A549 (cell line): ENCODE data around the gene SPRED3.

Source experiments
- CBX8 ChIP-seq: fragments of 200-600 bp; sonication (generic); IDR thresholded peaks from 2 replicates; pipeline ENCODE4 v1.6.1; 2016
- CHD2 ChIP-seq: fragments of 150-350 bp; IDR thresholded peaks from 2 replicates; pipeline ENCODE4 v1.6.1; 2014; ENCODE audit warnings: low read length; ENCODE audit not compliant: partially characterized antibody
- CTCF ChIP-seq: fragments of >200 bp; sonication (Bioruptor Twin); formaldehyde crosslinking; IDR thresholded peaks from 3 replicates; pipeline ENCODE4 v1.5.1; 2016
- ESRRA ChIP-seq: fragments of 150-350 bp; IDR thresholded peaks from 2 replicates; pipeline ENCODE4 v1.6.1; 2014; ENCODE audit warnings: mild to moderate bottlenecking, low read length, borderline replicate concordance
- HDAC2 ChIP-seq: fragments of 200-600 bp; sonication (generic); IDR thresholded peaks from 2 replicates; pipeline ENCODE4 v1.6.1; 2016
- HOXB13 ChIP-seq: fragments of 250-450 bp; sonication (Bioruptor Pico); IDR thresholded peaks from 2 replicates; pipeline ENCODE4 v1.5.0; 2020; ENCODE audit warnings: low read depth, mild to moderate bottlenecking, moderate library complexity
- HOXB5 ChIP-seq: fragments of 250-450 bp; sonication (Bioruptor Pico); IDR thresholded peaks from 2 replicates; pipeline ENCODE4 v1.5.0; 2020; ENCODE audit warnings: mild to moderate bottlenecking, moderate library complexity
- JUNB ChIP-seq: fragments of >200 bp; sonication (Bioruptor Twin); formaldehyde crosslinking; IDR thresholded peaks from 2 replicates; pipeline ENCODE4 v1.6.1; 2016
- NPAS2 ChIP-seq: fragments of 250-450 bp; sonication (Bioruptor Pico); IDR thresholded peaks from 2 replicates; pipeline ENCODE4 v1.8.0; 2022; ENCODE audit warnings: mild to moderate bottlenecking, moderate library complexity, borderline replicate concordance
- PHF8 ChIP-seq: fragments of 200-600 bp; sonication (generic); IDR thresholded peaks from 2 replicates; pipeline ENCODE4 v1.6.1; 2016; ENCODE audit warnings: low read depth, mild to moderate bottlenecking, antibody characterized with exemption, moderate library complexity, borderline replicate concordance
- POLR2A ChIP-seq: IDR thresholded peaks from 2 replicates; pipeline ENCODE4 v1.6.1; 2012; ENCODE audit warnings: mild to moderate bottlenecking, low read length
- RAD21 ChIP-seq, 2 experiments: fragments of >200 bp in 1 of 2; sonication (Bioruptor Twin) in 1 of 2; formaldehyde crosslinking in 1 of 2; IDR thresholded peaks in 1 of 2; conservative IDR thresholded peaks in 1 of 2; 2 replicates in 1 of 2; 3 replicates in 1 of 2; pipeline ENCODE4 v1.6.1; 2012 to 2018; ENCODE audit warnings: inconsistent platforms in 1 of 2
- ZFP36 ChIP-seq: fragments of 450-650 bp; IDR thresholded peaks from 2 replicates; pipeline ENCODE4 v1.6.1; 2014; ENCODE audit warnings: borderline replicate concordance; ENCODE audit not compliant: partially characterized antibody
- TF ChIP-seq, protein P1 (sequence below): fragments of 200-600 bp; sonication (generic); IDR thresholded peaks from 2 replicates; pipeline ENCODE4 v1.6.1; 2016; ENCODE audit warnings: antibody characterized with exemption, mild to moderate bottlenecking, moderate library complexity

DNA sequence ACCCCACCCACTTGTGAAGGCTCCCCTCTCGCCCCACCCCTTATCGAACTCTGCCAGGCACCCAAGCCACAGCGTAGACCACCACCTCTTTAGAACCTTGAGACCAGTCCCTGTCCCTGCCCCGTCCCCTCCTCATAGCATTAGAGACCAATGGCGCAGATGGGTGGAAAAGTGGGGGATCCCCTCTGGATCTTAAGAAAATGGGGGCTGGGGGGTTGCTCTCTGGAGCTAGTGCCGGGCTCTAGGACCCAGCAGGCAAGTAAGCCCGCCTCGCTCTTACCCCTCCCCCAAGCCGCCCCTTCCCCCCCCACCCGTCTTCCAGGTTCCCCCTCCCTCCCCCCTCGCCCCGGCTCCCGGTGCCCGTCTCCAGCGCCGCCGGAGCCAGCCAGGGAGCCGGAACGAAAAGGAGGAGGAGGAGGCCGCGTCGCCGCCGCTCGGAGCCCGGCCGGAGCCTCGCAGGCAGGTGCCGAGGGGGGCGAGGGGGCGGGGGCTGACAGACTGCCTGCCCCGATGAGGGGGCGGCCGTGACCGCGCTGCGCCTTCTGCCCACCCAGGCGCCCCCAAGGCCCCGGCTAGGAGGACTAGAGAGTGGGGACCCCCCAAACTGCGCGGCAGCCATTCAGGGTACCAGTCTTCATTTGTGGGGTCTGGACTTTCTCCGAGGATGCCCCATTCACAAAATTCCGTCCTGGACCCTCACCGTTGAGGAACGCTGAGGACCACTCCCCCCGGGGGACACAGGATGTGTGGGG lies at the start of gene SPRED3:
- TF ChIP-seq POLR2A (no peak), HDAC2 (no peak), HOXB5 (CRISPR knock-in tag) (no peak), RAD21 (conservative IDR thresholded peaks at IDR 0.05 in 1 of 2, IDR thresholded peaks at IDR 0.05 in 1 of 2) (no peak), JUNB (no peak), ESRRA (no peak), CHD2 (no peak), HOXB13 (CRISPR knock-in tag) (no peak), CTCF (no peak), ZFP36 (no peak), CBX8 (no peak), PHF8 (no peak), NPAS2 (CRISPR knock-in tag) (no peak)
- TF ChIP-seq, protein P1, sequence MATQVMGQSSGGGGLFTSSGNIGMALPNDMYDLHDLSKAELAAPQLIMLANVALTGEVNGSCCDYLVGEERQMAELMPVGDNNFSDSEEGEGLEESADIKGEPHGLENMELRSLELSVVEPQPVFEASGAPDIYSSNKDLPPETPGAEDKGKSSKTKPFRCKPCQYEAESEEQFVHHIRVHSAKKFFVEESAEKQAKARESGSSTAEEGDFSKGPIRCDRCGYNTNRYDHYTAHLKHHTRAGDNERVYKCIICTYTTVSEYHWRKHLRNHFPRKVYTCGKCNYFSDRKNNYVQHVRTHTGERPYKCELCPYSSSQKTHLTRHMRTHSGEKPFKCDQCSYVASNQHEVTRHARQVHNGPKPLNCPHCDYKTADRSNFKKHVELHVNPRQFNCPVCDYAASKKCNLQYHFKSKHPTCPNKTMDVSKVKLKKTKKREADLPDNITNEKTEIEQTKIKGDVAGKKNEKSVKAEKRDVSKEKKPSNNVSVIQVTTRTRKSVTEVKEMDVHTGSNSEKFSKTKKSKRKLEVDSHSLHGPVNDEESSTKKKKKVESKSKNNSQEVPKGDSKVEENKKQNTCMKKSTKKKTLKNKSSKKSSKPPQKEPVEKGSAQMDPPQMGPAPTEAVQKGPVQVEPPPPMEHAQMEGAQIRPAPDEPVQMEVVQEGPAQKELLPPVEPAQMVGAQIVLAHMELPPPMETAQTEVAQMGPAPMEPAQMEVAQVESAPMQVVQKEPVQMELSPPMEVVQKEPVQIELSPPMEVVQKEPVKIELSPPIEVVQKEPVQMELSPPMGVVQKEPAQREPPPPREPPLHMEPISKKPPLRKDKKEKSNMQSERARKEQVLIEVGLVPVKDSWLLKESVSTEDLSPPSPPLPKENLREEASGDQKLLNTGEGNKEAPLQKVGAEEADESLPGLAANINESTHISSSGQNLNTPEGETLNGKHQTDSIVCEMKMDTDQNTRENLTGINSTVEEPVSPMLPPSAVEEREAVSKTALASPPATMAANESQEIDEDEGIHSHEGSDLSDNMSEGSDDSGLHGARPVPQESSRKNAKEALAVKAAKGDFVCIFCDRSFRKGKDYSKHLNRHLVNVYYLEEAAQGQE: no peak
